Activated CD8-positive, alpha-beta T cell treated with anti-CD3 and anti-CD28 coated beads for 36 hours (primary cell): ENCODE measurements around the gene YPEL2. TPM values are rescaled to one million over a fixed set of nuclear protein-coding genes. Genes with fewer than 3 reads are reported as not detected.

Experiments used
- ATAC-seq: fragments of 200-7000 bp; cut with Tn5 transposase; one replicate; pipeline ENCODE4 v1.10.0; 2021; ENCODE audit warnings: mild to moderate bottlenecking, moderate library complexity
- CTCF ChIA-PET: fragments of 350-600 bp; sonication (Branson Sonifier 250); formaldehyde crosslinking; loops from one replicate; lab custom pipeline; 2021; ENCODE audit warnings: antibody characterized with exemption; lab: Charles Lee
- POLR2A ChIA-PET: fragments of 350-600 bp; sonication (Branson Sonifier 250); formaldehyde crosslinking; loops from one replicate; lab custom pipeline; 2021; ENCODE audit warnings: antibody characterized with exemption; lab: Charles Lee
- DNase-seq: peaks from one replicate; pipeline ENCODE4 v3.0.0-alpha.2; 2020
- H3K27ac Mint-ChIP-seq: one replicate; pipeline ENCODE4 v1.8.0; 2021; ENCODE audit warnings: mild to moderate bottlenecking, mixed read lengths
- H3K27me3 Mint-ChIP-seq: one replicate; pipeline ENCODE4 v1.8.0; 2021; ENCODE audit warnings: mixed read lengths
- H3K36me3 Mint-ChIP-seq: one replicate; pipeline ENCODE4 v1.8.0; 2021; ENCODE audit warnings: low read depth, mixed read lengths
- H3K4me1 Mint-ChIP-seq: one replicate; pipeline ENCODE4 v1.8.0; 2021; ENCODE audit warnings: low read depth, mixed read lengths
- H3K4me3 Mint-ChIP-seq: one replicate; pipeline ENCODE4 v1.8.0; 2021; ENCODE audit warnings: mild to moderate bottlenecking, moderate library complexity, mixed read lengths
- H3K9me3 Mint-ChIP-seq: one replicate; pipeline ENCODE4 v1.8.0; 2021; ENCODE audit warnings: mixed read lengths
- intact Hi-C: fragments of 100-400 bp; cut with micrococcal nuclease; formaldehyde crosslinking; loops from one replicate; pipeline ENCODE4 v1.10.0; 2022
- total RNA-seq, 2 experiments: library from RNA; stranded (reverse); gene quantifications; one replicate each; pipeline ENCODE4 v1.2.3, GENCODE V29; 2021
- TF ChIP-seq, protein P1 (sequence below): fragments of 200-600 bp; IDR thresholded peaks from one replicate; pipeline ENCODE4 v1.8.0; 2022; ENCODE audit warnings: antibody characterized with exemption, mild to moderate bottlenecking

Gene YPEL2
- total RNA-seq, 2 experiments from 2014 or later, result 4.2 to 4.9 TPM

DNA sequence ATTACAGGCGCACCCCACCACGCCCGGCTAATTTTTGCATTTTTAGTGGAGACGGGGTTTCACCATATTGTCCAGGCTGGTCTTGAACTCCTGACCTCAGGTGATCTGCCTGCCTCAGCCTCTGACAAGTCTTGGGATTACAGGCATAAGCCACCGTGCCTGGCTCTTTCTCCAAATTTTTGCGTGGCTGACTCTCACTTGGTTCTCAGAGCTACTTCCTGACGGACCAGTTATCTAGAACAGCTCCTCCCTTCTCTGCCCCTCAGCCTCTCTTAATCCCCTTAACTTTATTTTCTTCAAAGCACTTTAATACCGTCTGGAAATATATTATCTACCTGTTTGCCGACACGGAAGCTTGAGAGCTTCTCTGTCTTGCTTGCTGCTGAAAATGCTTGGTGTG is 4.2 kb downstream of the YPEL2 start:
- Mint-ChIP-seq H3K36me3 (no peaks in the 10 kb centered on the region), H3K27ac (no peak overlapping the region), H3K4me3 (no peak overlapping the region), H3K4me1 (peaks cover 49% of the 10 kb centered on the region), H3K27me3 (no peaks in the 10 kb centered on the region), H3K9me3 (no peaks in the 10 kb centered on the region)
- TF ChIP-seq, protein P1, sequence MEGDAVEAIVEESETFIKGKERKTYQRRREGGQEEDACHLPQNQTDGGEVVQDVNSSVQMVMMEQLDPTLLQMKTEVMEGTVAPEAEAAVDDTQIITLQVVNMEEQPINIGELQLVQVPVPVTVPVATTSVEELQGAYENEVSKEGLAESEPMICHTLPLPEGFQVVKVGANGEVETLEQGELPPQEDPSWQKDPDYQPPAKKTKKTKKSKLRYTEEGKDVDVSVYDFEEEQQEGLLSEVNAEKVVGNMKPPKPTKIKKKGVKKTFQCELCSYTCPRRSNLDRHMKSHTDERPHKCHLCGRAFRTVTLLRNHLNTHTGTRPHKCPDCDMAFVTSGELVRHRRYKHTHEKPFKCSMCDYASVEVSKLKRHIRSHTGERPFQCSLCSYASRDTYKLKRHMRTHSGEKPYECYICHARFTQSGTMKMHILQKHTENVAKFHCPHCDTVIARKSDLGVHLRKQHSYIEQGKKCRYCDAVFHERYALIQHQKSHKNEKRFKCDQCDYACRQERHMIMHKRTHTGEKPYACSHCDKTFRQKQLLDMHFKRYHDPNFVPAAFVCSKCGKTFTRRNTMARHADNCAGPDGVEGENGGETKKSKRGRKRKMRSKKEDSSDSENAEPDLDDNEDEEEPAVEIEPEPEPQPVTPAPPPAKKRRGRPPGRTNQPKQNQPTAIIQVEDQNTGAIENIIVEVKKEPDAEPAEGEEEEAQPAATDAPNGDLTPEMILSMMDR, result no peak
- DNase-seq (no peak), ATAC-seq (no peak)
- CTCF ChIA-PET, result interaction anchor here (0.7 to 2.0 kb wide), 3 partner anchors 30 to 106 kb away, joined by 3 to 7 read pairs (median 5); no protein-coding TSS in a partner anchor
- POLR2A ChIA-PET, result interaction anchor here (0.7 to 2.0 kb wide), 3 partner anchors 20 to 380 kb away, joined by 3 to 6 read pairs (median 4); no protein-coding TSS in a partner anchor
- intact Hi-C loops, result no loop called here

DNA sequence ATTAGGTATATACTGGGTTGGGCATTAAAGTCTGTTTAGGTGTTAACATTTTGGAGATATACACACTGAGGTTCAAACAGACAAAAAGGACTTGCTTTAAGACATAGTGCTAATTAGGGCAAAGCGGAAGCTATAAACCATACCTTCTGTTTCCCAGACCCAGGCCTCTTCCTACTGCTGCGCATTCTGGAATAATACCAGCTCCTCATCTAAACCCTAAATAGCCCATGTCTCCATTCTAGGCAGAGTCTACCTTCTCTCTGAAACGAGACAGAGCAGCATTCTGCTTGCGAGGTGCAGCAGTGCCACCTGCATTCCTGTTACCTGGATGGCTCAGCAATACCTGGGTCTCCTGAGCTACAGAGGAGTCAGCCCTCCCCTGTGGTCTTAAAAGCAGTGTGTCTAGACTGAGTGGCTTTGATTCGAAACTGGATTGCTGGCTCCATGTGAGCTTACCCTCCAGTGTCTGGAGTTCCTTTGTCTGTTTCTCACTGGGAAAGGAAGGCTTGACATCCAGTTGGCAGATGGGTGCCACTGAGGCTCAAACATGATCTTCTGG is 6.4 kb downstream of the YPEL2 start:
- H3K27me3 Mint-ChIP-seq, result no peaks in the 10 kb centered on the region
- H3K4me3 Mint-ChIP-seq, result no peak overlapping the region
- ATAC-seq (no peak), DNase-seq (no peak)
- TF ChIP-seq, protein P1, result no peak
- H3K27ac Mint-ChIP-seq, result no peak overlapping the region
- H3K36me3 Mint-ChIP-seq, result no peaks in the 10 kb centered on the region
- intact Hi-C loops, result no loop called here
- H3K9me3 Mint-ChIP-seq, result no peaks in the 10 kb centered on the region
- peaks cover 59% of the 10 kb centered on the region for H3K4me1 Mint-ChIP-seq
- ChIA-PET POLR2A (no interaction called here), CTCF (interaction anchor here (1.1 to 1.4 kb wide), 2 partner anchors 8 to 27 kb away, joined by 4 to 5 read pairs; no protein-coding TSS in a partner anchor)

DNA sequence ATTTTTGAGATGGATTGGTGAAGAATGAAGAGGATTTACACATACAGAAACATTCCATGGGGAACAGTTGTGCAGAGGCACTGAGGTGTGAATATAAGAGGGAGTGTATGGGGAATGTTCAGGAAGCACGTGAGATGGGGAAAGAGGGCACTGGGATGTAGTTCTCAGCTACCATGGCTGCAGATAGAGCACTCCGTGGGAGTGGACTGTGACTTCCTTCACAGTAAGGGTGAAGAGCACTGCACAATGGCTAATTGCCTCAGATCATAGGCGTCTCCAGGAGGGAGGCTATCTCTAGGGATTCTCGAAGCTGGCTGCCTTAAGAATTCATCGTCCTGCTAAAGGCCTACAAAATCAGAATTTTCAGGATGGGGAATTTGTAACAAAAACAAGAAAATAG is 7.0 kb downstream of the YPEL2 start:
- H3K9me3 Mint-ChIP-seq, result no peaks in the 10 kb centered on the region
- DNase-seq, result no peak
- intact Hi-C loops, result no loop called here

DNA sequence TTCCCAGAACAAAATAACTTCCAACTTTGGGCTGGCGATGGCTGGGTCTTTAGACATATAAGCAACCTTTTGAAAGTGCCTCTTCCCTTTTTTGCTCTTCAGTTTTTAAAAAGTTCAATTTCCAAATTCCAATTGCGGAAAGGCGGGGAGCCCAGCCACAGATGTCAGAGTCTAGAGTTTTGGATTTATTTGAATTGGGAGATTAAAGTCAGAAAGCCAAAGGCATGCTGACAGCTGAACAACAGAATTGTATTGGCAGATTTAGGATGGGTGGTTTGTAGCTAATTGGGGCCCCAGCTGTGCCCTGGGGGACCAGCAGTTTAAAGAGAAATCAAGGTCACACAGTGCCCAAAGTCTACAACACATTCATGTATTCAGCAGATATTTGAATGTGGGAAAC is 10.5 kb downstream of the YPEL2 start:
- H3K36me3 Mint-ChIP-seq, result no peaks in the 10 kb centered on the region
- no peak overlapping the region for H3K4me3 Mint-ChIP-seq
- intact Hi-C loops, result no loop called here
- ChIA-PET POLR2A (interaction anchor here (0.8 to 1.1 kb wide), 3 partner anchors 10 to 99 kb away, joined by 3 to 4 read pairs (median 3); no protein-coding TSS in a partner anchor), CTCF (interaction anchor here (1.7 to 2.6 kb wide), 2 partner anchors 12 to 31 kb away, joined by 4 to 16 read pairs; no protein-coding TSS in a partner anchor)
- H3K27ac Mint-ChIP-seq, result no peak overlapping the region
- no peaks in the 10 kb centered on the region for H3K27me3 Mint-ChIP-seq
- no peak for ATAC-seq
- TF ChIP-seq, protein P1, result no peak
- H3K4me1 Mint-ChIP-seq, result peaks cover 57% of the 10 kb centered on the region
- no peaks in the 10 kb centered on the region for H3K9me3 Mint-ChIP-seq
- DNase-seq, result no peak

More for the DNA sequence above, 7.0 kb downstream of the YPEL2 start:
- Mint-ChIP-seq H3K27ac (no peak overlapping the region), H3K36me3 (no peaks in the 10 kb centered on the region), H3K4me1 (peaks cover 59% of the 10 kb centered on the region), H3K4me3 (no peak overlapping the region), H3K27me3 (no peaks in the 10 kb centered on the region)
- ChIA-PET POLR2A (interaction anchor here (0.7 to 0.8 kb wide), 2 partner anchors 24 to 502 kb away, joined by 3 to 4 read pairs; no protein-coding TSS in a partner anchor), CTCF (interaction anchor here (1.1 kb wide), 1 partner anchor 9 kb away, joined by 5 read pairs; no protein-coding TSS in a partner anchor)
- no peak for ATAC-seq
- TF ChIP-seq, protein P1, result no peak

DNA sequence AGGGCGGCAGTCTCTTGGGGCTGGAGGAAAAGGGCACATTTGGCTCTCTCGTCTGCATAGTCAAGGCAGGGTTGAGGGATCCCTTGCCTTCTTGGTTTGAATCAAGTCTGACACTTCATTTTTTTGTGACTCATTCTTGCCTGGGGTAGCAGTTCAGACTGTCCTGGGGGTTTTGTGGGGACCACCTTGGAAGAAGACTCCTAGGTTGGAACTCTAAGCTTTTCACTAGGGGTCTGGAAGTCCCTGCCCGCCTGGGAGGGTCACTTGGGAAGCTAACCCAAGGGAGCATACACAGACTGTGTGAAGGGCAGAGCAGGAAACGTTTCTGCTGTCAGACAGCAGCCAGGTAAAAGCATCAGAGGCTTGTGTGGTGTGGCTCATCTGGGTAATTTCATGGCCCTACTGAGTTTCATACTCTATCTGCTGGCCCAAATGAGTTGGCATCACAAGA is 11.3 kb downstream of the YPEL2 start:
- no peaks in the 10 kb centered on the region for H3K36me3 Mint-ChIP-seq
- peak overlapping the region; percentile 81 for H3K27ac Mint-ChIP-seq
- no peak overlapping the region for H3K4me3 Mint-ChIP-seq
- H3K4me1 Mint-ChIP-seq, result peaks cover 56% of the 10 kb centered on the region
- POLR2A ChIA-PET, result interaction anchor here (0.7 to 1.4 kb wide), 7 partner anchors 9 to 1257 kb away, joined by 3 to 5 read pairs (median 3); partner anchors contain the start of gene YPEL2
- ATAC-seq, result peak; percentile 88
- CTCF ChIA-PET, result interaction anchor here (0.9 to 2.6 kb wide), 8 partner anchors 11 to 99 kb away, joined by 4 to 16 read pairs (median 5); no protein-coding TSS in a partner anchor
- TF ChIP-seq, protein P1, result no peak
- H3K27me3 Mint-ChIP-seq, result no peaks in the 10 kb centered on the region
- intact Hi-C loops, result no loop called here
- H3K9me3 Mint-ChIP-seq, result no peaks in the 10 kb centered on the region
- peak; percentile 61 for DNase-seq
